ENCODE measurements around the gene SYNDIG1. TPM values are rescaled to one million over a fixed set of nuclear protein-coding genes. Genes with fewer than 3 reads are reported as not detected.

Gene SYNDIG1
- total and polyA plus RNA-seq, 4 experiments from 2014 or later: not detected

GRCh38 chr20:24560571-24561491, 91.4 kb downstream of the SYNDIG1 start:
- Histone ChIP-seq H3K9me3 (ENCODE audit: control insufficient read depth in 1 of 2, low read length in 2 of 2) (no peaks in the 10 kb centered on the region), H3K4me1 (ENCODE audit: insufficient read depth, low read length) (no peaks in the 10 kb centered on the region), H3K36me3 (ENCODE audit: insufficient read depth, low read length) (no peaks in the 10 kb centered on the region), H3K27me3 (ENCODE audit: insufficient read depth, low read length) (no peaks in the 10 kb centered on the region), H3K27ac (ENCODE audit: low read depth, low read length) (no peak overlapping the region), H3K4me3 (ENCODE audit: low read length in 2 of 2) (no peak overlapping the region)
- Mint-ChIP-seq H3K27me3 (peaks cover 1 to 4% of the 10 kb centered on the region in 2 donors), H3K9me3 (peaks cover 0 to 31% (median 21%) of the 10 kb centered on the region in 8 donors), H3K36me3 (no peaks in the 10 kb centered on the region), H3K27ac (no peak overlapping the region), H3K4me3 (no peak overlapping the region), H3K4me1 (no peaks in the 10 kb centered on the region)
- intact Hi-C loops (cut with micrococcal nuclease): no loop called here
- CTCF ChIA-PET (ENCODE audit: partially characterized antibody): no interaction called here
- POLR2A ChIA-PET (ENCODE audit: partially characterized antibody): no interaction called here
- no peak for DNase-seq

GRCh38 chr20:24565835-24566351, 96.5 kb downstream of the SYNDIG1 start:
- H3K27me3 ChIP-seq (ENCODE audit: insufficient read depth, low read length): no peaks in the 10 kb centered on the region
- no peaks in the 10 kb centered on the region for H3K4me1 ChIP-seq (ENCODE audit: insufficient read depth, low read length)
- DNase-seq: no peak
- H3K27me3 Mint-ChIP-seq: peaks cover 1 to 2% of the 10 kb centered on the region in 2 donors
- H3K9me3 ChIP-seq (ENCODE audit: control insufficient read depth in 1 of 2, low read length in 2 of 2): no peaks in the 10 kb centered on the region
- peaks cover 0 to 28% (median 18%) of the 10 kb centered on the region in 8 donors for H3K9me3 Mint-ChIP-seq
- POLR2A ChIA-PET (ENCODE audit: partially characterized antibody): no interaction called here
- intact Hi-C loops (cut with micrococcal nuclease): no loop called here
- no peak overlapping the region for H3K27ac Mint-ChIP-seq
- H3K36me3 ChIP-seq (ENCODE audit: insufficient read depth, low read length): no peaks in the 10 kb centered on the region
- no peaks in the 10 kb centered on the region for H3K4me1 Mint-ChIP-seq
- H3K27ac ChIP-seq (ENCODE audit: low read depth, low read length): no peak overlapping the region
- H3K4me3 Mint-ChIP-seq: no peak overlapping the region
- no peaks in the 10 kb centered on the region for H3K36me3 Mint-ChIP-seq
- CTCF ChIA-PET (ENCODE audit: partially characterized antibody): no interaction called here
- H3K4me3 ChIP-seq (ENCODE audit: low read length in 2 of 2): no peak overlapping the region

GRCh38 chr20:24566656-24567055, 97.2 kb downstream of the SYNDIG1 start:
- H3K9me3 Mint-ChIP-seq: peaks cover 0 to 28% (median 17%) of the 10 kb centered on the region in 8 donors
- H3K27me3 Mint-ChIP-seq: peaks cover 1 to 2% of the 10 kb centered on the region in 2 donors
- Histone ChIP-seq H3K27ac (ENCODE audit: low read depth, low read length) (no peak overlapping the region), H3K36me3 (ENCODE audit: insufficient read depth, low read length) (no peaks in the 10 kb centered on the region), H3K9me3 (ENCODE audit: control insufficient read depth in 1 of 2, low read length in 2 of 2) (no peaks in the 10 kb centered on the region), H3K4me1 (ENCODE audit: insufficient read depth, low read length) (no peaks in the 10 kb centered on the region), H3K27me3 (ENCODE audit: insufficient read depth, low read length) (no peaks in the 10 kb centered on the region), H3K4me3 (ENCODE audit: low read length in 2 of 2) (no peak overlapping the region)
- no peak overlapping the region for H3K27ac Mint-ChIP-seq
- CTCF ChIA-PET (ENCODE audit: partially characterized antibody): no interaction called here
- H3K36me3 Mint-ChIP-seq: no peaks in the 10 kb centered on the region
- H3K4me1 Mint-ChIP-seq: no peaks in the 10 kb centered on the region
- no peak overlapping the region for H3K4me3 Mint-ChIP-seq
- POLR2A ChIA-PET (ENCODE audit: partially characterized antibody): no interaction called here
- no peak for DNase-seq
- intact Hi-C loops (cut with micrococcal nuclease): no loop called here

GRCh38 chr20:24567508-24567907, 98.1 kb downstream of the SYNDIG1 start:
- no peak overlapping the region for H3K4me3 Mint-ChIP-seq
- no peaks in the 10 kb centered on the region for H3K4me1 ChIP-seq (ENCODE audit: insufficient read depth, low read length)
- H3K9me3 Mint-ChIP-seq: peaks cover 0 to 26% (median 15%) of the 10 kb centered on the region in 8 donors
- H3K4me1 Mint-ChIP-seq: no peaks in the 10 kb centered on the region
- H3K4me3 ChIP-seq (ENCODE audit: low read length in 2 of 2): no peak overlapping the region
- no peaks in the 10 kb centered on the region for H3K36me3 ChIP-seq (ENCODE audit: insufficient read depth, low read length)
- H3K27me3 ChIP-seq (ENCODE audit: insufficient read depth, low read length): no peaks in the 10 kb centered on the region
- ChIA-PET POLR2A (ENCODE audit: partially characterized antibody) (no interaction called here), CTCF (ENCODE audit: partially characterized antibody) (no interaction called here)
- peak in 1 of 5 donors; percentile 0 for DNase-seq
- H3K36me3 Mint-ChIP-seq: no peaks in the 10 kb centered on the region
- no peaks in the 10 kb centered on the region for H3K9me3 ChIP-seq (ENCODE audit: control insufficient read depth in 1 of 2, low read length in 2 of 2)
- intact Hi-C loops (cut with micrococcal nuclease): no loop called here
- no peak overlapping the region for H3K27ac ChIP-seq (ENCODE audit: low read depth, low read length)
- H3K27me3 Mint-ChIP-seq: peaks cover 1 to 2% of the 10 kb centered on the region in 2 donors
- H3K27ac Mint-ChIP-seq: no peak overlapping the region

GRCh38 chr20:24568842-24569241, 99.4 kb downstream of the SYNDIG1 start:
- Histone ChIP-seq H3K4me3 (ENCODE audit: low read length in 2 of 2) (no peak overlapping the region), H3K27me3 (ENCODE audit: insufficient read depth, low read length) (no peaks in the 10 kb centered on the region), H3K4me1 (ENCODE audit: insufficient read depth, low read length) (no peaks in the 10 kb centered on the region), H3K36me3 (ENCODE audit: insufficient read depth, low read length) (no peaks in the 10 kb centered on the region), H3K27ac (ENCODE audit: low read depth, low read length) (no peak overlapping the region), H3K9me3 (ENCODE audit: control insufficient read depth in 1 of 2, low read length in 2 of 2) (no peaks in the 10 kb centered on the region)
- intact Hi-C loops (cut with micrococcal nuclease): no loop called here
- no peak for DNase-seq
- Mint-ChIP-seq H3K9me3 (peaks cover 0 to 16% (median 6%) of the 10 kb centered on the region in 8 donors), H3K27ac (no peak overlapping the region), H3K27me3 (peaks cover under 1 to 2% of the 10 kb centered on the region in 2 donors), H3K4me1 (peaks cover 0 to 1% (median 0%) of the 10 kb centered on the region in 4 donors), H3K36me3 (no peaks in the 10 kb centered on the region), H3K4me3 (no peak overlapping the region)
- POLR2A ChIA-PET (ENCODE audit: partially characterized antibody): no interaction called here
- CTCF ChIA-PET (ENCODE audit: partially characterized antibody): no interaction called here

- Mint-ChIP-seq H3K27ac (no peak overlapping the region), H3K27me3 (peaks cover 0 to 2% of the 10 kb centered on the region in 2 donors), H3K4me3 (no peak overlapping the region), H3K9me3 (peaks cover 0 to 1% (median 0%) of the 10 kb centered on the region in 8 donors), H3K4me1 (peaks cover 0 to 1% (median 0%) of the 10 kb centered on the region in 4 donors), H3K36me3 (no peaks in the 10 kb centered on the region)
- Histone ChIP-seq H3K4me3 (ENCODE audit: low read length in 2 of 2) (no peak overlapping the region), H3K9me3 (ENCODE audit: control insufficient read depth in 1 of 2, low read length in 2 of 2) (no peaks in the 10 kb centered on the region), H3K36me3 (ENCODE audit: insufficient read depth, low read length) (no peaks in the 10 kb centered on the region), H3K4me1 (ENCODE audit: insufficient read depth, low read length) (no peaks in the 10 kb centered on the region), H3K27me3 (ENCODE audit: insufficient read depth, low read length) (no peaks in the 10 kb centered on the region), H3K27ac (ENCODE audit: low read depth, low read length) (no peak overlapping the region)
- intact Hi-C loops (cut with micrococcal nuclease): no loop called here
- ChIA-PET CTCF (ENCODE audit: partially characterized antibody) (no interaction called here), POLR2A (ENCODE audit: partially characterized antibody) (no interaction called here)
- DNase-seq: no peak
These were observed 101.7 kb downstream of the SYNDIG1 start for GRCh38 chr20:24571159-24571558.

- Mint-ChIP-seq H3K9me3 (peaks cover 0 to 1% (median 0%) of the 10 kb centered on the region in 8 donors), H3K4me1 (peaks cover 0 to 1% (median 0%) of the 10 kb centered on the region in 4 donors), H3K27me3 (peaks cover 0 to 4% of the 10 kb centered on the region in 2 donors), H3K27ac (no peak overlapping the region), H3K36me3 (no peaks in the 10 kb centered on the region), H3K4me3 (no peak overlapping the region)
- no peak for DNase-seq
- Histone ChIP-seq H3K4me1 (ENCODE audit: insufficient read depth, low read length) (no peaks in the 10 kb centered on the region), H3K4me3 (ENCODE audit: low read length in 2 of 2) (no peak overlapping the region), H3K27me3 (ENCODE audit: insufficient read depth, low read length) (no peaks in the 10 kb centered on the region), H3K36me3 (ENCODE audit: insufficient read depth, low read length) (no peaks in the 10 kb centered on the region), H3K9me3 (ENCODE audit: control insufficient read depth in 1 of 2, low read length in 2 of 2) (no peaks in the 10 kb centered on the region), H3K27ac (ENCODE audit: low read depth, low read length) (no peak overlapping the region)
- CTCF ChIA-PET (ENCODE audit: partially characterized antibody): no interaction called here
- intact Hi-C loops (cut with micrococcal nuclease): no loop called here
- POLR2A ChIA-PET (ENCODE audit: partially characterized antibody): no interaction called here
These were observed 102.7 kb downstream of the SYNDIG1 start for GRCh38 chr20:24572140-24572539.

All from CD4-positive, alpha-beta memory T cell (primary cell).